ENCODE data around the gene TMOD2. TPM values are rescaled to one million over a fixed set of nuclear protein-coding genes. Genes with fewer than 3 reads are reported as not detected.

TMOD2 gene
- total RNA-seq, 1 donor from 2014 or later = 8.3 TPM

- no peak for DNase-seq (ENCODE audit: low spot score)
- intact Hi-C loops (cut with DNase I) = no loop called here
Measured at GRCh38 chr15:51842852-51843737, 91.7 kb downstream of the TMOD2 start.

- intact Hi-C loops (cut with DNase I) = no loop called here
- no peak for DNase-seq (ENCODE audit: low spot score)
Measured at GRCh38 chr15:51844747-51845426, 93.5 kb downstream of the TMOD2 start.

- intact Hi-C loops (cut with DNase I) = no loop called here
- no peak for DNase-seq (ENCODE audit: low spot score)
Measured at GRCh38 chr15:51846066-51846462, 94.7 kb downstream of the TMOD2 start.

- DNase-seq (ENCODE audit: low spot score) = no peak
- intact Hi-C loops (cut with DNase I) = no loop called here
Measured at GRCh38 chr15:51846463-51847230, 95.2 kb downstream of the TMOD2 start.

GRCh38 chr15:51848811-51849210 lies 97.4 kb downstream of the TMOD2 start:
- DNase-seq (ENCODE audit: low spot score) = no peak

GRCh38 chr15:51849860-51850259 lies 98.5 kb downstream of the TMOD2 start:
- no peak for DNase-seq (ENCODE audit: low spot score)
- intact Hi-C loops (cut with DNase I) = no loop called here

More at GRCh38 chr15:51848811-51849210, 97.4 kb downstream of the TMOD2 start:
- intact Hi-C loops (cut with DNase I) = no loop called here

GRCh38 chr15:51853998-51854397 lies 102.6 kb downstream of the TMOD2 start:
- DNase-seq (ENCODE audit: low spot score) = no peak
- intact Hi-C loops (cut with DNase I) = no loop called here

- intact Hi-C loops (cut with DNase I) = no loop called here
Measured at GRCh38 chr15:51855612-51856011, 104.2 kb downstream of the TMOD2 start.

GRCh38 chr15:51856714-51857380 lies 105.5 kb downstream of the TMOD2 start:
- DNase-seq (ENCODE audit: low spot score) = no peak
- intact Hi-C loops (cut with DNase I) = no loop called here

More at GRCh38 chr15:51855612-51856011, 104.2 kb downstream of the TMOD2 start:
- DNase-seq (ENCODE audit: low spot score) = no peak

- intact Hi-C loops (cut with DNase I) = no loop called here
Measured at GRCh38 chr15:51861557-51862359, 110.4 kb downstream of the TMOD2 start.

GRCh38 chr15:51863131-51863530 lies 111.7 kb downstream of the TMOD2 start:
- no peak for DNase-seq (ENCODE audit: low spot score)
- intact Hi-C loops (cut with DNase I) = no loop called here

More at GRCh38 chr15:51861557-51862359, 110.4 kb downstream of the TMOD2 start:
- no peak for DNase-seq (ENCODE audit: low spot score)

- intact Hi-C loops (cut with DNase I) = no loop called here
Measured at GRCh38 chr15:51864408-51865056, 113.1 kb downstream of the TMOD2 start.

GRCh38 chr15:51865317-51865716 lies 113.9 kb downstream of the TMOD2 start:
- DNase-seq (ENCODE audit: low spot score) = no peak

More at GRCh38 chr15:51864408-51865056, 113.1 kb downstream of the TMOD2 start:
- DNase-seq (ENCODE audit: low spot score) = no peak

More at GRCh38 chr15:51865317-51865716, 113.9 kb downstream of the TMOD2 start:
- intact Hi-C loops (cut with DNase I) = no loop called here

Other genes starting within 250 kb of the TMOD2 start
- 8.0 TPM for gene DMXL2, start 128.8 kb upstream of the TMOD2 start, total RNA-seq
- gene SCG3, start 70.1 kb upstream of the TMOD2 start, total RNA-seq = not detected
- gene LYSMD2, start 13.9 kb upstream of the TMOD2 start, total RNA-seq = 6.9 TPM
- 17.4 TPM for gene TMOD3, start 78.1 kb downstream of the TMOD2 start, total RNA-seq
- gene LEO1, start 220.2 kb downstream of the TMOD2 start, total RNA-seq = 7.0 TPM

Measured in cardiac septum (tissue), 1 donor.